WTC11 (cell line): ENCODE measurements around the gene OTOG. TPM values are rescaled to one million over a fixed set of nuclear protein-coding genes. Genes with fewer than 3 reads are reported as not detected.

ENCODE experiments used
- ATAC-seq: fragments of 200-7000 bp; cut with Tn5 transposase; 2 replicates; pipeline ENCODE4 v1.10.0; 2021; ENCODE audit warnings: mild to moderate bottlenecking, moderate library complexity
- CTCF ChIA-PET: fragments of 300-600 bp; sonication (Branson Sonifier 250); formaldehyde crosslinking; loops from one replicate; lab custom pipeline; 2021; ENCODE audit warnings: antibody characterized with exemption; lab: Charles Lee
- POLR2A ChIA-PET: fragments of 350-600 bp; sonication (Branson Sonifier 250); formaldehyde crosslinking; loops from one replicate; lab custom pipeline; 2021; ENCODE audit warnings: antibody characterized with exemption; lab: Charles Lee
- DNase-seq: peaks from one replicate; pipeline ENCODE4 v3.0.0; 2021; ENCODE audit warnings: low spot score
- H3K27ac Mint-ChIP-seq: 2 replicates; pipeline ENCODE4 v1.8.0; 2021; ENCODE audit warnings: mixed read lengths
- H3K27me3 Mint-ChIP-seq: 2 replicates; pipeline ENCODE4 v1.8.0; 2021; ENCODE audit warnings: low read depth, mild to moderate bottlenecking, moderate library complexity, mixed read lengths
- H3K36me3 Mint-ChIP-seq: 2 replicates; pipeline ENCODE4 v1.8.0; 2021; ENCODE audit warnings: mixed read lengths
- H3K4me1 Mint-ChIP-seq: 2 replicates; pipeline ENCODE4 v1.8.0; 2022; ENCODE audit warnings: mixed read lengths
- H3K4me3 Mint-ChIP-seq: 2 replicates; pipeline ENCODE4 v1.8.0; 2021; ENCODE audit warnings: mild to moderate bottlenecking, moderate library complexity, mixed read lengths
- H3K9me3 Mint-ChIP-seq: 2 replicates; pipeline ENCODE4 v1.8.0; 2021; ENCODE audit warnings: mixed read lengths
- ELF4 ChIP-seq: sonication (generic); formaldehyde crosslinking; IDR thresholded peaks from 2 replicates; pipeline ENCODE4 v1.8.1; 2022; ENCODE audit warnings: low read depth, mild to moderate bottlenecking, moderate library complexity, missing genetic modification reagents
- FOXP1 ChIP-seq: sonication (generic); formaldehyde crosslinking; IDR thresholded peaks from 2 replicates; pipeline ENCODE4 v1.8.0; 2022; ENCODE audit warnings: missing genetic modification reagents, mild to moderate bottlenecking, moderate library complexity, borderline replicate concordance
- GABPB1 ChIP-seq: sonication (generic); formaldehyde crosslinking; IDR thresholded peaks from 2 replicates; pipeline ENCODE4 v1.8.1; 2023; ENCODE audit warnings: mild to moderate bottlenecking, missing genetic modification reagents
- MXD4 ChIP-seq: fragments of 250-450 bp; sonication (Bioruptor Pico); IDR thresholded peaks from 2 replicates; pipeline ENCODE4 v1.8.0; 2021; ENCODE audit warnings: mild to moderate bottlenecking, moderate library complexity, borderline replicate concordance
- NFATC4 ChIP-seq: fragments of 250-450 bp; sonication (Bioruptor Pico); IDR thresholded peaks from 2 replicates; pipeline ENCODE4 v1.9.0; 2021; ENCODE audit warnings: mild to moderate bottlenecking
- NFYB ChIP-seq: sonication (generic); formaldehyde crosslinking; conservative IDR thresholded peaks from 2 replicates; pipeline ENCODE4 v1.8.0; 2022; ENCODE audit warnings: low read depth, missing genetic modification reagents
- NR2C2 ChIP-seq: sonication (generic); formaldehyde crosslinking; IDR thresholded peaks from 2 replicates; pipeline ENCODE4 v1.8.0; 2022; ENCODE audit warnings: mild to moderate bottlenecking, missing genetic modification reagents
- RORB ChIP-seq: fragments of 250-450 bp; sonication (Bioruptor Pico); IDR thresholded peaks from 2 replicates; pipeline ENCODE4 v1.9.0; 2021; ENCODE audit warnings: mild to moderate bottlenecking
- SMAD4 ChIP-seq: sonication (generic); formaldehyde crosslinking; IDR thresholded peaks from 2 replicates; pipeline ENCODE4 v1.8.0; 2022; ENCODE audit warnings: mild to moderate bottlenecking, missing genetic modification reagents
- TP53 ChIP-seq: sonication (generic); formaldehyde crosslinking; IDR thresholded peaks from 2 replicates; pipeline ENCODE4 v1.8.1; 2023; ENCODE audit warnings: mild to moderate bottlenecking, missing genetic modification reagents
- ZNF232 ChIP-seq: sonication (generic); formaldehyde crosslinking; IDR thresholded peaks from 2 replicates; pipeline ENCODE4 v1.8.0; 2022; ENCODE audit warnings: mild to moderate bottlenecking, missing genetic modification reagents
- ZNF317 ChIP-seq: sonication (generic); formaldehyde crosslinking; IDR thresholded peaks from 2 replicates; pipeline ENCODE4 v1.8.1; 2023; ENCODE audit warnings: low read depth, mild to moderate bottlenecking, moderate library complexity, missing genetic modification reagents, borderline replicate concordance
- ZNF671 ChIP-seq: fragments of 250-450 bp; sonication (Bioruptor Pico); IDR thresholded peaks from 2 replicates; pipeline ENCODE4 v1.8.0; 2021; ENCODE audit warnings: mild to moderate bottlenecking
- total RNA-seq: library from RNA; stranded (reverse); gene quantifications from 3 replicates; pipeline ENCODE4 v1.2.3, GENCODE V29; 2021
- TF ChIP-seq, protein P1 (sequence below): sonication (generic); formaldehyde crosslinking; IDR thresholded peaks from 2 replicates; pipeline ENCODE4 v1.8.1; 2023; ENCODE audit warnings: mild to moderate bottlenecking, missing genetic modification reagents, borderline replicate concordance
- TF ChIP-seq, protein P2 (sequence below): sonication (generic); formaldehyde crosslinking; IDR thresholded peaks from 2 replicates; pipeline ENCODE4 v1.8.0; 2022; ENCODE audit warnings: mild to moderate bottlenecking, missing genetic modification reagents
- TF ChIP-seq, protein P3 (sequence below): sonication (generic); formaldehyde crosslinking; IDR thresholded peaks from 2 replicates; pipeline ENCODE4 v1.8.1; 2022; ENCODE audit warnings: mild to moderate bottlenecking, moderate library complexity, missing genetic modification reagents
- TF ChIP-seq, protein P4 (sequence below): fragments of 200-600 bp; IDR thresholded peaks from 2 replicates; pipeline ENCODE4 v1.8.0; 2022; ENCODE audit warnings: antibody characterized with exemption
- TF ChIP-seq, protein P5 (sequence below): sonication (generic); formaldehyde crosslinking; IDR thresholded peaks from 2 replicates; pipeline ENCODE4 v1.8.1; 2023; ENCODE audit warnings: mild to moderate bottlenecking, missing genetic modification reagents
- TF ChIP-seq, protein P6 (sequence below): fragments of 250-450 bp; sonication (Bioruptor Pico); IDR thresholded peaks from 2 replicates; pipeline ENCODE4 v1.8.0; 2021; ENCODE audit warnings: mild to moderate bottlenecking
- TF ChIP-seq, protein P7 (sequence below): sonication (generic); formaldehyde crosslinking; conservative IDR thresholded peaks from 2 replicates; pipeline ENCODE4 v1.8.1; 2022; ENCODE audit warnings: mild to moderate bottlenecking, missing genetic modification reagents
- TF ChIP-seq, protein P8 (sequence below): sonication (generic); formaldehyde crosslinking; IDR thresholded peaks from 2 replicates; pipeline ENCODE4 v1.8.1; 2023; ENCODE audit warnings: mild to moderate bottlenecking, missing genetic modification reagents, moderate library complexity
- TF ChIP-seq, protein P9 (sequence below): fragments of 250-450 bp; sonication (Bioruptor Pico); IDR thresholded peaks from 2 replicates; pipeline ENCODE4 v1.9.0; 2021; ENCODE audit warnings: mild to moderate bottlenecking

The OTOG gene
- total RNA-seq, 1 experiment from 2014 or later: 1.4 TPM

DNA sequence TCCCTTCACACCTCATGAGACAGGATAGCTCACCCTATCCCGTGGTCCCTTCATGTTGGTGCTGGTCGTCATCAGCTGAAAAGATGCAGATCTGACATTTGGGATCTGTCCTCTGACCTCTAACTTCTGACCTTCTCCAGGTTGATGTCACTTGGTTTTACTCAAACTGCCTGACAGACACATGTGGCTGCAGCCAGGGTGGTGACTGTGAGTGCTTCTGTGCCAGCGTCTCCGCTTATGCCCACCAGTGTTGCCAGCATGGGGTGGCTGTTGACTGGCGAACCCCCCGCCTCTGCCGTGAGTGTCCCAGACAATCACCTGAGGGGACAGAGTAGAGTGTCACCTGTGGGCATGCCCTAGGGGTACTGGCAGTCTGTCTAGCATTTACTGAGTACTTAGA, 49.7 kb downstream of the OTOG start:
- Mint-ChIP-seq H3K9me3 (peaks cover 24% of the 10 kb centered on the region), H3K27ac (no peak overlapping the region), H3K4me1 (peaks cover 6% of the 10 kb centered on the region), H3K36me3 (peaks cover 11% of the 10 kb centered on the region; the same call in 1 of the 2 replicates), H3K27me3 (peaks cover 11% of the 10 kb centered on the region), H3K4me3 (no peak overlapping the region)
- TF ChIP-seq, protein P1, sequence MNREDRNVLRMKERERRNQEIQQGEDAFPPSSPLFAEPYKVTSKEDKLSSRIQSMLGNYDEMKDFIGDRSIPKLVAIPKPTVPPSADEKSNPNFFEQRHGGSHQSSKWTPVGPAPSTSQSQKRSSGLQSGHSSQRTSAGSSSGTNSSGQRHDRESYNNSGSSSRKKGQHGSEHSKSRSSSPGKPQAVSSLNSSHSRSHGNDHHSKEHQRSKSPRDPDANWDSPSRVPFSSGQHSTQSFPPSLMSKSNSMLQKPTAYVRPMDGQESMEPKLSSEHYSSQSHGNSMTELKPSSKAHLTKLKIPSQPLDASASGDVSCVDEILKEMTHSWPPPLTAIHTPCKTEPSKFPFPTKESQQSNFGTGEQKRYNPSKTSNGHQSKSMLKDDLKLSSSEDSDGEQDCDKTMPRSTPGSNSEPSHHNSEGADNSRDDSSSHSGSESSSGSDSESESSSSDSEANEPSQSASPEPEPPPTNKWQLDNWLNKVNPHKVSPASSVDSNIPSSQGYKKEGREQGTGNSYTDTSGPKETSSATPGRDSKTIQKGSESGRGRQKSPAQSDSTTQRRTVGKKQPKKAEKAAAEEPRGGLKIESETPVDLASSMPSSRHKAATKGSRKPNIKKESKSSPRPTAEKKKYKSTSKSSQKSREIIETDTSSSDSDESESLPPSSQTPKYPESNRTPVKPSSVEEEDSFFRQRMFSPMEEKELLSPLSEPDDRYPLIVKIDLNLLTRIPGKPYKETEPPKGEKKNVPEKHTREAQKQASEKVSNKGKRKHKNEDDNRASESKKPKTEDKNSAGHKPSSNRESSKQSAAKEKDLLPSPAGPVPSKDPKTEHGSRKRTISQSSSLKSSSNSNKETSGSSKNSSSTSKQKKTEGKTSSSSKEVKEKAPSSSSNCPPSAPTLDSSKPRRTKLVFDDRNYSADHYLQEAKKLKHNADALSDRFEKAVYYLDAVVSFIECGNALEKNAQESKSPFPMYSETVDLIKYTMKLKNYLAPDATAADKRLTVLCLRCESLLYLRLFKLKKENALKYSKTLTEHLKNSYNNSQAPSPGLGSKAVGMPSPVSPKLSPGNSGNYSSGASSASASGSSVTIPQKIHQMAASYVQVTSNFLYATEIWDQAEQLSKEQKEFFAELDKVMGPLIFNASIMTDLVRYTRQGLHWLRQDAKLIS (CRISPR knock-in tag): no peak
- TF ChIP-seq GABPB1 (CRISPR knock-in tag): no peak
- TF ChIP-seq, protein P2, sequence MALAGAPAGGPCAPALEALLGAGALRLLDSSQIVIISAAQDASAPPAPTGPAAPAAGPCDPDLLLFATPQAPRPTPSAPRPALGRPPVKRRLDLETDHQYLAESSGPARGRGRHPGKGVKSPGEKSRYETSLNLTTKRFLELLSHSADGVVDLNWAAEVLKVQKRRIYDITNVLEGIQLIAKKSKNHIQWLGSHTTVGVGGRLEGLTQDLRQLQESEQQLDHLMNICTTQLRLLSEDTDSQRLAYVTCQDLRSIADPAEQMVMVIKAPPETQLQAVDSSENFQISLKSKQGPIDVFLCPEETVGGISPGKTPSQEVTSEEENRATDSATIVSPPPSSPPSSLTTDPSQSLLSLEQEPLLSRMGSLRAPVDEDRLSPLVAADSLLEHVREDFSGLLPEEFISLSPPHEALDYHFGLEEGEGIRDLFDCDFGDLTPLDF (CRISPR knock-in tag): no peak
- TF ChIP-seq ELF4: no peak
- TF ChIP-seq NFYB: no peak
- TF ChIP-seq NR2C2 (CRISPR knock-in tag): no peak
- no peak for TF ChIP-seq NFATC4
- TF ChIP-seq FOXP1 (CRISPR knock-in tag): no peak
- no peak for TF ChIP-seq SMAD4 (CRISPR knock-in tag)
- TF ChIP-seq TP53 (CRISPR knock-in tag): no peak
- TF ChIP-seq, protein P3, sequence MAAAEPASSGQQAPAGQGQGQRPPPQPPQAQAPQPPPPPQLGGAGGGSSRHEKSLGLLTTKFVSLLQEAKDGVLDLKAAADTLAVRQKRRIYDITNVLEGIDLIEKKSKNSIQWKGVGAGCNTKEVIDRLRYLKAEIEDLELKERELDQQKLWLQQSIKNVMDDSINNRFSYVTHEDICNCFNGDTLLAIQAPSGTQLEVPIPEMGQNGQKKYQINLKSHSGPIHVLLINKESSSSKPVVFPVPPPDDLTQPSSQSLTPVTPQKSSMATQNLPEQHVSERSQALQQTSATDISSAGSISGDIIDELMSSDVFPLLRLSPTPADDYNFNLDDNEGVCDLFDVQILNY (CRISPR knock-in tag): no peak
- CTCF ChIA-PET: interaction anchor here (0.9 to 2.8 kb wide), 5 partner anchors 39 to 134 kb away, joined by 3 to 20 read pairs (median 4); partner anchors contain the start of gene MYOD1
- ATAC-seq (no peak), DNase-seq (no peak)
- POLR2A ChIA-PET: no interaction called here

DNA sequence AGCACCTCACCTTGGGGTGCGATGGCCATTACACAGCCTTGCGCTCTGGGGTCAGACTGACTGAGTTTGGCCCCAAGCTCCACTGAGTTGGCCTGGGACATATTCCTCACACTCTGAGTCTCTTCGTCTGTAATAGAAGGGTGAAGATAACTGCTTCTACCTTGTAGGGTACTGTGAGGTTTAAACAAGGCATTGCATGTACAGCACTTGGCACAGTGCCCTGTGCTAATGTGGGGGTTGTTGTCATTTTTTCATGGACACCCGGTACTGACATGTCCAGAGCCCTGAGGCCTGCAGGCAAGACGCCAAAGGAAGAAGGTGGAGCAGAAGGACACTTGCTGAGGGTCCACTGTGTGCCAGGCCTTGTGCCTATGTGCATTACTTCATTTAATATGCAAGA, 50.7 kb downstream of the OTOG start:
- Mint-ChIP-seq H3K4me1 (peaks cover 6% of the 10 kb centered on the region), H3K27ac (no peak overlapping the region), H3K9me3 (peaks cover 24% of the 10 kb centered on the region), H3K4me3 (no peak overlapping the region), H3K27me3 (peaks cover 11% of the 10 kb centered on the region), H3K36me3 (peaks cover 11% of the 10 kb centered on the region; the same call in 1 of the 2 replicates)
- DNase-seq (no peak), ATAC-seq (no peak)
- ChIA-PET CTCF (interaction anchor here (0.9 to 2.8 kb wide), 8 partner anchors 38 to 137 kb away, joined by 3 to 66 read pairs (median 6); partner anchors contain the start of gene KCNC1), POLR2A (no interaction called here)
- TF ChIP-seq ZNF232 (CRISPR knock-in tag): no peak
- no peak for TF ChIP-seq NFATC4
- TF ChIP-seq, protein P4, sequence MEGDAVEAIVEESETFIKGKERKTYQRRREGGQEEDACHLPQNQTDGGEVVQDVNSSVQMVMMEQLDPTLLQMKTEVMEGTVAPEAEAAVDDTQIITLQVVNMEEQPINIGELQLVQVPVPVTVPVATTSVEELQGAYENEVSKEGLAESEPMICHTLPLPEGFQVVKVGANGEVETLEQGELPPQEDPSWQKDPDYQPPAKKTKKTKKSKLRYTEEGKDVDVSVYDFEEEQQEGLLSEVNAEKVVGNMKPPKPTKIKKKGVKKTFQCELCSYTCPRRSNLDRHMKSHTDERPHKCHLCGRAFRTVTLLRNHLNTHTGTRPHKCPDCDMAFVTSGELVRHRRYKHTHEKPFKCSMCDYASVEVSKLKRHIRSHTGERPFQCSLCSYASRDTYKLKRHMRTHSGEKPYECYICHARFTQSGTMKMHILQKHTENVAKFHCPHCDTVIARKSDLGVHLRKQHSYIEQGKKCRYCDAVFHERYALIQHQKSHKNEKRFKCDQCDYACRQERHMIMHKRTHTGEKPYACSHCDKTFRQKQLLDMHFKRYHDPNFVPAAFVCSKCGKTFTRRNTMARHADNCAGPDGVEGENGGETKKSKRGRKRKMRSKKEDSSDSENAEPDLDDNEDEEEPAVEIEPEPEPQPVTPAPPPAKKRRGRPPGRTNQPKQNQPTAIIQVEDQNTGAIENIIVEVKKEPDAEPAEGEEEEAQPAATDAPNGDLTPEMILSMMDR: no peak
- TF ChIP-seq ZNF671 (CRISPR knock-in tag): no peak
- TF ChIP-seq, protein P5, sequence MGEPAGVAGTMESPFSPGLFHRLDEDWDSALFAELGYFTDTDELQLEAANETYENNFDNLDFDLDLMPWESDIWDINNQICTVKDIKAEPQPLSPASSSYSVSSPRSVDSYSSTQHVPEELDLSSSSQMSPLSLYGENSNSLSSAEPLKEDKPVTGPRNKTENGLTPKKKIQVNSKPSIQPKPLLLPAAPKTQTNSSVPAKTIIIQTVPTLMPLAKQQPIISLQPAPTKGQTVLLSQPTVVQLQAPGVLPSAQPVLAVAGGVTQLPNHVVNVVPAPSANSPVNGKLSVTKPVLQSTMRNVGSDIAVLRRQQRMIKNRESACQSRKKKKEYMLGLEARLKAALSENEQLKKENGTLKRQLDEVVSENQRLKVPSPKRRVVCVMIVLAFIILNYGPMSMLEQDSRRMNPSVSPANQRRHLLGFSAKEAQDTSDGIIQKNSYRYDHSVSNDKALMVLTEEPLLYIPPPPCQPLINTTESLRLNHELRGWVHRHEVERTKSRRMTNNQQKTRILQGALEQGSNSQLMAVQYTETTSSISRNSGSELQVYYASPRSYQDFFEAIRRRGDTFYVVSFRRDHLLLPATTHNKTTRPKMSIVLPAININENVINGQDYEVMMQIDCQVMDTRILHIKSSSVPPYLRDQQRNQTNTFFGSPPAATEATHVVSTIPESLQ: no peak
- TF ChIP-seq RORB (CRISPR knock-in tag): no peak
- TF ChIP-seq, protein P6, sequence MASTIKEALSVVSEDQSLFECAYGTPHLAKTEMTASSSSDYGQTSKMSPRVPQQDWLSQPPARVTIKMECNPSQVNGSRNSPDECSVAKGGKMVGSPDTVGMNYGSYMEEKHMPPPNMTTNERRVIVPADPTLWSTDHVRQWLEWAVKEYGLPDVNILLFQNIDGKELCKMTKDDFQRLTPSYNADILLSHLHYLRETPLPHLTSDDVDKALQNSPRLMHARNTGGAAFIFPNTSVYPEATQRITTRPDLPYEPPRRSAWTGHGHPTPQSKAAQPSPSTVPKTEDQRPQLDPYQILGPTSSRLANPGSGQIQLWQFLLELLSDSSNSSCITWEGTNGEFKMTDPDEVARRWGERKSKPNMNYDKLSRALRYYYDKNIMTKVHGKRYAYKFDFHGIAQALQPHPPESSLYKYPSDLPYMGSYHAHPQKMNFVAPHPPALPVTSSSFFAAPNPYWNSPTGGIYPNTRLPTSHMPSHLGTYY (CRISPR knock-in tag): no peak
- TF ChIP-seq MXD4 (CRISPR knock-in tag): no peak
- TF ChIP-seq, protein P7, sequence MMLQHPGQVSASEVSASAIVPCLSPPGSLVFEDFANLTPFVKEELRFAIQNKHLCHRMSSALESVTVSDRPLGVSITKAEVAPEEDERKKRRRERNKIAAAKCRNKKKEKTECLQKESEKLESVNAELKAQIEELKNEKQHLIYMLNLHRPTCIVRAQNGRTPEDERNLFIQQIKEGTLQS (CRISPR knock-in tag): no peak
- TF ChIP-seq, protein P8, sequence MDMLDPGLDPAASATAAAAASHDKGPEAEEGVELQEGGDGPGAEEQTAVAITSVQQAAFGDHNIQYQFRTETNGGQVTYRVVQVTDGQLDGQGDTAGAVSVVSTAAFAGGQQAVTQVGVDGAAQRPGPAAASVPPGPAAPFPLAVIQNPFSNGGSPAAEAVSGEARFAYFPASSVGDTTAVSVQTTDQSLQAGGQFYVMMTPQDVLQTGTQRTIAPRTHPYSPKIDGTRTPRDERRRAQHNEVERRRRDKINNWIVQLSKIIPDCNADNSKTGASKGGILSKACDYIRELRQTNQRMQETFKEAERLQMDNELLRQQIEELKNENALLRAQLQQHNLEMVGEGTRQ (CRISPR knock-in tag): no peak
- no peak for TF ChIP-seq ZNF317
- TF ChIP-seq, protein P9, sequence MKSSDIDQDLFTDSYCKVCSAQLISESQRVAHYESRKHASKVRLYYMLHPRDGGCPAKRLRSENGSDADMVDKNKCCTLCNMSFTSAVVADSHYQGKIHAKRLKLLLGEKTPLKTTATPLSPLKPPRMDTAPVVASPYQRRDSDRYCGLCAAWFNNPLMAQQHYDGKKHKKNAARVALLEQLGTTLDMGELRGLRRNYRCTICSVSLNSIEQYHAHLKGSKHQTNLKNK (CRISPR knock-in tag): no peak
- TF ChIP-seq, protein P2 (CRISPR knock-in tag): no peak
